Skeletal muscle satellite cell (primary cell): ENCODE data around the gene ACVR1.
A peak's percentile ranks its signal among the peaks of the same experiment; 100 is the strongest.

Experiments used
- H3K27me3 ChIP-seq: 2 replicates; pipeline ENCODE4 v1.7.0; 2013; ENCODE audit warnings: low read length; ENCODE audit not compliant: control insufficient read depth, insufficient read depth
- H3K36me3 ChIP-seq: 2 replicates; pipeline ENCODE4 v1.7.0; 2013; ENCODE audit warnings: mild to moderate bottlenecking, control low read depth, low read length; ENCODE audit not compliant: insufficient read depth
- H3K4me1 ChIP-seq: 2 replicates; pipeline ENCODE4 v1.7.0; 2013; ENCODE audit warnings: low read length; ENCODE audit not compliant: control insufficient read depth, insufficient read depth
- H3K4me2 ChIP-seq: 2 replicates; pipeline ENCODE4 v1.7.0; 2013; ENCODE audit warnings: mild to moderate bottlenecking, low read length
- H3K4me3 ChIP-seq: 2 replicates; pipeline ENCODE4 v1.7.0; 2013; ENCODE audit warnings: low read length
- H3K9ac ChIP-seq: 2 replicates; pipeline ENCODE4 v1.7.0; 2013; ENCODE audit warnings: mild to moderate bottlenecking, low read depth, low read length, moderate library complexity
- H3K9me3 ChIP-seq: replicated peaks from 2 replicates; pipeline ENCODE4 v1.7.0; 2013; ENCODE audit warnings: mild to moderate bottlenecking, control low read depth, low read length

The ACVR1 gene

DNA sequence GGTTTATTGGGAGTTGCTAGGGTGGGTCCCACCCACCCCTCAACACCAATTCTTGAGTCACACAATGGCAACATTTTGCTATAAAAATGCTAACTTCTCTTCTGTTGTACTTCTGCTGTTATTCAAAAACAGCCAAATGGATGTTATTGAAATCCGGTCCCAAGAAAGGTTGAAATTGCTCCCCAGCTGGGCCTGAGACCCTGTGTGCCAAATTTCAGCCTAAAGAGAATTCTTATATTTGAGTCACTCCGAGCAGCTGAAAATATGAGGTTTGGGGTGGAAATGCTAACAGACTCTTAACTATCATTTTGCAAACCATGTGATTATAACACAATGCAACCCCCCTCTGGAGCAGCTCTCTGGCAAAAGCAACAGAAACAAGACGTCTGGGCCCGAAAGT is 27.0 kb upstream of the ACVR1 start:
- no peak overlapping the region for H3K4me3 ChIP-seq
- H3K36me3 ChIP-seq: no peaks in the 10 kb centered on the region
- H3K4me2 ChIP-seq: peak overlapping the region; percentile 44
- no peaks in the 10 kb centered on the region for H3K27me3 ChIP-seq
- no peak overlapping the region for H3K9ac ChIP-seq
- H3K4me1 ChIP-seq: peaks cover 26% of the 10 kb centered on the region
- H3K9me3 ChIP-seq: no peaks in the 10 kb centered on the region

DNA sequence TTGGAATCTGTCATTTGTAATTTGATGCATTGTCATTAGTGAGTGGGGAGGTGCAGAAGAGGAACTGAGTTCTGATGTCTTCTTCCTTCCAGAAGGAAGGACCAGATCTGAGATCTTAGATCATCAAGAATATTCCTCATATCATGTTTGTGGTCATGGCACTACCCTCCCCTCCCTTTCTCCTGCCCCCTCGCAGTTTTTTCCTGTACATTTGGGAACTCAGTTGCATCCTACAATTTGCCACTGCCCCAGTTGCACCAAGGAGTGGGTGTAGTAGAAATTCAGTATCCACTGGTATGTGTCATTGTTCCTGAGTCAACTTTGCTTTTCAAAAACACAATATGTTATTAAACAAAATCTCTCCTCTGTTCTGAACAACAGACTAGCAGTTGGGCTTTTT is 26.6 kb upstream of the ACVR1 start:
- H3K27me3 ChIP-seq: no peaks in the 10 kb centered on the region
- no peak overlapping the region for H3K9ac ChIP-seq
- no peaks in the 10 kb centered on the region for H3K9me3 ChIP-seq
- H3K36me3 ChIP-seq: no peaks in the 10 kb centered on the region
- peak overlapping the region; percentile 44 for H3K4me2 ChIP-seq
- H3K4me3 ChIP-seq: no peak overlapping the region
- H3K4me1 ChIP-seq: peaks cover 30% of the 10 kb centered on the region

DNA sequence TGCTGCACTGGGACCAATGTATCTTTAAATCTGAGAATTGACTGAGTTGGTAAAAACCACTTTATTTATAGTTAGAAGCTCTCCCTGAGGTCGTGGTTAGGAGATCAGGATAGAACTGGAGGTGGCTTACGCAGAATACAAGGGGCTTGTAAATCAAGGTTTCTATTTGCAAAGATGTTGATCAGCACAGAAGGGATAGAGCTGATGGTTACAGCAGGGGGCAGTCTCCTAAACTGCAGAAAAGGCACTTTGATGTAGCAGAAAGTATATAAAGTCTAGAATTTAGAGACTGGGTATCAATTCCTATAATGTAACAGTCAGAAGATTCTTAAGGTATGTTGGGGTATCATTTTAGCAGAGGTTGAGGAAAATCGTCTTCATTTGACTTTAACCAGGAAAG is 25.2 kb upstream of the ACVR1 start:
- H3K9ac ChIP-seq: no peak overlapping the region
- peaks cover 30% of the 10 kb centered on the region for H3K4me1 ChIP-seq
- H3K36me3 ChIP-seq: no peaks in the 10 kb centered on the region
- H3K27me3 ChIP-seq: no peaks in the 10 kb centered on the region
- H3K9me3 ChIP-seq: no peaks in the 10 kb centered on the region
- no peak overlapping the region for H3K4me2 ChIP-seq
- H3K4me3 ChIP-seq: no peak overlapping the region

DNA sequence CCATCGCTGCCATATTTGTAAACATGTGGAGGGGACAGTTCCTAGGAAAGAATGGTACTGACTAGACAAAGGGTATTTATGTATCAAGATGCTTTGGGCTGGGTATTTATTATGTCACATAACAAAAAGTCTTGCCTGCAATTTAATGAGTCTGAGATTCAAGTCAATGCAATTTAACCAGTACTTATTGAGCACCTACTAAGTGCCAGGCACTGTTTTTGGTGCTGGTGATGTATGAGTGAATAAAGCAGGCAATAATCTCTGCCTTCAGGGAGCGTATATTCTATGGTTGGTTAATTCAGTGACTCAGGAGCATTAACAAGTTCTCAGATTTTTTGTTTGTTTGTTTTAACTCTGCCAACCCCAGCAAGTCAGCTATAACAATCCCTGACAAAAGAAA is 24.6 kb upstream of the ACVR1 start:
- Histone ChIP-seq H3K36me3 (no peaks in the 10 kb centered on the region), H3K4me3 (no peak overlapping the region), H3K9me3 (no peaks in the 10 kb centered on the region), H3K27me3 (no peaks in the 10 kb centered on the region), H3K4me1 (peaks cover 30% of the 10 kb centered on the region), H3K9ac (no peak overlapping the region), H3K4me2 (no peak overlapping the region)

DNA sequence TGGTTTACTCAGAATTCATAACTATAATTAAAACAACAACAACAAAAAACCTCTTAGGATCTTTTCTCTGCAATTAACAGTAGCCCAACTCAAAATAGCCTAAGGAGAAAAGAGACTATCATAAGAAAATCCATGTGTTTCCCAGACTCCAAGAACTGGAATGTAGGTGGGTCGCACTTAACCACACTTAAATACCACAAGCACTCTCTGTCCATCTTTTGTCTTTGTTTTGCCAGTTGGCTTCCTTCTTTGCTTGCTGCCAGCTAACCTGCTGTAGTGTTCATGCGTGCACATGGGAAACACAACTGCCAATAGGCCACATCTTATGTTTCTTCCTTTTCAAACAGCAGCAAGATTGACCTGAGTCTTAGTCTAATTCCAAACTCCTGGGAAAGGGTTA is 24.1 kb upstream of the ACVR1 start:
- Histone ChIP-seq H3K9ac (no peak overlapping the region), H3K9me3 (no peaks in the 10 kb centered on the region), H3K36me3 (no peaks in the 10 kb centered on the region), H3K4me3 (no peak overlapping the region), H3K4me1 (peaks cover 34% of the 10 kb centered on the region), H3K4me2 (no peak overlapping the region), H3K27me3 (no peaks in the 10 kb centered on the region)

DNA sequence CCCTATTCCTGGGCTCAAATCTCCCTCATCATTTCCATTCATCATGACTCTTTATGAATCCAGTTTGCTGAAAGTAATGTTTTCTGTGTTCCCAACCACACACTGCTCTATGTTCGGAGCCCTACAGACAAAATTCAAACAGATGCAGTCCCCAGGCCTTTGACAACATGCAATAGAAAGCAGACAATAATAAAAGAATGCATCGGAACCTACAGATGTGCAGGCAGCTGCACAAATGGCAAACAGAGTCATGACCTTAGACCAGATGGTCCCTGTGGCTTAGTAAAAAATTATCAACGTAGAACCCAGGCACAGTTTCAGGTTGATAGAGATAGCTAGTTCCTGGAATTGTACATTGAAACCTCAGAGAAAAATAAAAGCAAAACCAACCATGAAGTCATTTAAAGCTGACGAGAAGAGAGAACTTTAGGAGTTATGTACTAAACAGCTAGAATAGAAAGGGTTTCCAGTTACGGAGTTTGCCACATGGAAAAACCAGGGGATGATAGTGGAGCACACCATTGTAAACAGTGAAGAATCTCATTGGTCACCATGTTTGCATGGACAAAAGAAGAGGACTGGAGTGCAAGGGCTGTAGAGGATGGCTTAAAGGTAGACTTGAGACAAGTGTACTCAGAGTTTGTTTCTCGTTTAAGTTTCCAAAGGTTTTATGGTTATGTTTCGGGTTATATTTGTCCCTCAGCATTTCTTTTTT is 23.2 kb upstream of the ACVR1 start:
- Histone ChIP-seq H3K9me3 (no peaks in the 10 kb centered on the region), H3K4me2 (no peak overlapping the region), H3K4me3 (no peak overlapping the region), H3K4me1 (peaks cover 43% of the 10 kb centered on the region), H3K27me3 (no peaks in the 10 kb centered on the region), H3K36me3 (no peaks in the 10 kb centered on the region), H3K9ac (no peak overlapping the region)

DNA sequence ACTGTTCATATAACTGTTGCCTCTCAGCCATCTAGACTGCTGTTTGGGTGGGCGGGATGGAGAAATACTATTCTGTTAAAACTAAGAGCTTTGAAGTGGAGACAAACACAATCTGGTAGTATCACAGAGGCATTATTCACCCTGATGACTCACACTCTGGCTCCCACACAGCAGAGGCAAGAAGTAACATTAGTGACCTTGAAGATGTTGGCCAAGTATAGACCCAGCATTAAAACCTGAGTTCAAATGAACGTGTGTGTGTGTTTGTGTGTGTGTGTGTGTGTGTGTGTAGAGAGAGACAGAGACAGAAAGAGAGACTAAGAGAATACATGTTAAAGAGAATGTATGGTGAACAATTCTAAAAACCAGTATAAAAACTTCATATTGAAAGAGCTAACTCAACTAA is 22.5 kb upstream of the ACVR1 start:
- peaks cover 43% of the 10 kb centered on the region for H3K4me1 ChIP-seq
- no peaks in the 10 kb centered on the region for H3K36me3 ChIP-seq
- no peak overlapping the region for H3K9ac ChIP-seq
- H3K27me3 ChIP-seq: no peaks in the 10 kb centered on the region
- H3K4me3 ChIP-seq: no peak overlapping the region
- H3K4me2 ChIP-seq: peak overlapping the region; percentile 1
- no peaks in the 10 kb centered on the region for H3K9me3 ChIP-seq

DNA sequence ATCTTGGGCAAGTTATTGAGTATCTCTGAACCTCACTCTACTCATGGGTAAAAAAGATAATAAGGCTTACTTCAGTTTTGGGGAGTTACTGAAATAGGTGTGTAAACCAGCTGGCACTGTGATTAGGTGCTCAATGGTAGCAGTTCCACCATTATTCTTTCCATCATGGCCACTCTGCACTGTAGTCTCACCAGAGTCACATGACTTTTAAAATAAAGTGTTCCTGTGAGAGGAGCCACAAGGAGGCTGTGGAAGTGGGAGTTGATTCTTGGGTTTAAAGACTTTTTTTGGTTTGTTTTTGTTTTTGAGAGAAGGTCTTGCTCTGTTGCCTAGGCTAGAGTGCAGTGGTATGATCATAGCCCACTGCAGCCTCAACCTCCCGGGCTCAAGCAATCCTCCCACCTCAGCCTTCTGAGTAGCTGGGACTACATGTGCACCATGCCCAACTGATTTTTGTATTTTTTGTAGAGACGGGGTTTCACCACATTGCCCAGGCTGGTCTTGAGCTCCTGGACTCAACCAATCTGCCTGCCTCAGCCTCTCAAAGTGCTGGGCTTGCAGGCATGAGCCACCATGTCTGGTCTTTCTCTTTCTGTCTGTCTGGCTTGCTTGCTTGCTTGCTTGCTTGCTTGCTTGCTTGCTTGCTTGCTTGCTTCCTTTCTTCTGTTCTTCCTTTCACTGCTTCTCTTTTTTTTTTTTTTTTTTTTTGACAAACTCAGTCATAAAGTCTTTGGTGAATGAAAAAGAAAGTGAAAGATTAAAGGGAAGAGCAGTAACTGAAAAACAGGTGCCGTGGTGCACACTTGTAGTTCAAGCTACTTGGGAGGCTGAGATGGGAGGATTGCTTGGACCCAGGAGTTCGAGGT is 21.2 kb upstream of the ACVR1 start:
- H3K4me2 ChIP-seq: no peak overlapping the region
- no peak overlapping the region for H3K4me3 ChIP-seq
- no peak overlapping the region for H3K9ac ChIP-seq
- no peaks in the 10 kb centered on the region for H3K27me3 ChIP-seq
- H3K9me3 ChIP-seq: no peaks in the 10 kb centered on the region
- peaks cover 30% of the 10 kb centered on the region for H3K4me1 ChIP-seq
- H3K36me3 ChIP-seq: no peaks in the 10 kb centered on the region

DNA sequence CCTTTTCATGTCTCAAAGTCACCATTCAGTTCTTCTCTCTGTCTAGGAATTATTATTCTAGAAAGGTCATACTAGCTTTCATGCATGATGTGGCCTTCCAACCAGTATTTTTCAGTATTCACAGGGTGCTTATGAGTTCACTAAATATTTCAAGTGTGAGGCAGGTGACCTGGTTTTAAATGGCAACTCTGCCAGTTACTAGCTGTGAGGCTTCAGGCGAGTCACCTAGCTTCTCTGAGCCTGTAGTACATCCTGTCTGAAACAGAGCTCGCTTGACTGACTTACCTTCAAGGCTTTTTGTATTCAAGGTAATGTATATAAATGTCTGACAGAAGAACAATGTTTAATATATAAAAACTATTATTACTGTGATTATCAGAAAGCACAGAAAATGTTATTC is 19.4 kb upstream of the ACVR1 start:
- peak overlapping the region; percentile 73 for H3K4me2 ChIP-seq
- H3K36me3 ChIP-seq: no peaks in the 10 kb centered on the region
- no peaks in the 10 kb centered on the region for H3K27me3 ChIP-seq
- peaks cover 35% of the 10 kb centered on the region for H3K4me1 ChIP-seq
- H3K9ac ChIP-seq: peak overlapping the region; percentile 46
- peak overlapping the region; percentile 53 for H3K4me3 ChIP-seq
- no peaks in the 10 kb centered on the region for H3K9me3 ChIP-seq

DNA sequence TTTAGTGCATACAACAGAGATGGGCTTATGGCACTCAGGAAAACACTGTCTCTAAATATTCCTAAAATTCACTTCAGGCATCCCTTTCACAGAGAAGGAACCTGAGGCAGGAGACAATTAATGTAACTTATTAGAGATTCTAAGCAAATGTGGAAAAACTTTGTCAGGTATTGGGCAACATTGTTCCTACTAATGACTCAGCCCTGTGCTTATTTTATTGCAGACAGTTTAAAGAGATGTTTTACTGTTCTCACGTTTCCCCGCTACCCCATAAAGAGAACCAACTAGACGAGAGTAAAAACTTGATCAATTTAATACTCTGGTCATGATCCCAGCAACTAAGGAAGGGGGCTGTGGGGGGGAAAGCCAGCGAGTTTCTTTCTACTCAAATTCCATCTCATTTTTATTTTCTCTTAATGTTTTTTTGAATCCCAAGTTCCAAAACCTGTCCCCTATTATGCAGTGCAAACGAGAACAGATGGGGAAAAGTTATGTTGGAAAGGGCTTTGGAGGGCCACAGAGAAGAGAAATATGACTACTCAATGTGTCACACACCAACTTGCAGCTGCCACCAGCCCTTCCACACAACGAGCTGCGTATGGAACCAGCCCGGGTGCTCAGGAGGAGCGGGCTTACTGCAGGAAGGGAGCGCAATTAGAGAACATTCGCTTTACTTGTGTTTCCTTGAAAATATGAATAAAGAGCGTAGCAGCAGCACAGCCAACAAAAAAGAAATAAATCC is 18.7 kb upstream of the ACVR1 start:
- Histone ChIP-seq H3K4me2 (peak overlapping the region; percentile 73), H3K27me3 (no peaks in the 10 kb centered on the region), H3K9ac (peak overlapping the region; percentile 46), H3K4me1 (peaks cover 35% of the 10 kb centered on the region), H3K36me3 (no peaks in the 10 kb centered on the region), H3K4me3 (peak overlapping the region; percentile 53), H3K9me3 (no peaks in the 10 kb centered on the region)

DNA sequence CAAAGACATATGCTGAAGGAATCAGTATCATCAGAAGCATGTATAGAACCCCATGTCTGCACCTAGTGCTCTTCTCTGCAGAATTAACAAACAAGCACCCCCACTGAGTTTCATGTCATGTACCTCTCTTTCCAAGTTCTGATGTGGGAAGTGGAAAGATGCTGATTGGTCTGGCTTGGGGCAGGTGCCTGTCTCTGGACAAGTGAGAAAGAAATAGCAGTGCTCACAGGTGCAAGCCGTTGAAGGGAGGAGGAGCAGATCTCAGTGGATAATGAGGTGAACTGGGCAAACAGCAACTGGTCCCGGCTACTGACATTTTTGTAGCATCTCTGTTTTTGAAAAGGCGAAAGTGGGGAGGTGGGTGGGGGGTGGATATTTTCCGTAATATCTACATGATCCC is 17.5 kb upstream of the ACVR1 start:
- Histone ChIP-seq H3K9me3 (no peaks in the 10 kb centered on the region), H3K4me1 (peaks cover 30% of the 10 kb centered on the region), H3K4me3 (no peak overlapping the region), H3K9ac (no peak overlapping the region), H3K36me3 (no peaks in the 10 kb centered on the region), H3K27me3 (no peaks in the 10 kb centered on the region), H3K4me2 (no peak overlapping the region)
